ENCODE results near the gene CAMTA1. TPM values are rescaled to one million over a fixed set of nuclear protein-coding genes. Genes with fewer than 3 reads are reported as not detected.

The CAMTA1 gene
- total and polyA plus RNA-seq, 3 experiments from 2014 or later = 60.2 to 79.0 (median 61.7) TPM

- POLR2A ChIA-PET = interaction anchor here (0.7 kb wide), 1 partner anchor 1554 kb away, joined by 6 read pairs; no protein-coding TSS in a partner anchor
- H3K4me3 Mint-ChIP-seq = peak overlapping the region in 1 of 7 donors; percentile 66
- Histone ChIP-seq H3K4me3 (ENCODE audit: low read length) (no peak overlapping the region), H3K27me3 (ENCODE audit: insufficient read depth, low read length, poor library complexity, severe bottlenecking) (no peaks in the 10 kb centered on the region), H3K9me3 (ENCODE audit: low read length) (no peaks in the 10 kb centered on the region), H3K36me3 (ENCODE audit: insufficient read depth, low read length) (no peaks in the 10 kb centered on the region), H3K27ac (ENCODE audit: low read depth, low read length) (no peak overlapping the region), H3K4me1 (ENCODE audit: insufficient read depth, low read length) (no peaks in the 10 kb centered on the region)
- no peak for DNase-seq
- H3K27ac Mint-ChIP-seq = peak overlapping the region in 4 of 8 donors; percentile 11 to 73 (median 42)
- CTCF ChIA-PET = interaction anchor here (9.0 kb wide), 1 partner anchor 81 kb away, joined by 214 read pairs; no protein-coding TSS in a partner anchor
- H3K27me3 Mint-ChIP-seq = peaks cover 3 to 6% of the 10 kb centered on the region in 2 donors
- H3K36me3 Mint-ChIP-seq = no peaks in the 10 kb centered on the region
- H3K4me1 Mint-ChIP-seq = peaks cover 11 to 27% (median 21%) of the 10 kb centered on the region in 3 donors
- no peaks in the 10 kb centered on the region for H3K9me3 Mint-ChIP-seq
Measured at GRCh38 chr1:7747605-7748004, 962.4 kb downstream of the CAMTA1 start.

GRCh38 chr1:7749126-7749525, 963.9 kb downstream of the CAMTA1 start:
- CTCF ChIA-PET = interaction anchor here (9.0 kb wide), 1 partner anchor 82 kb away, joined by 214 read pairs; no protein-coding TSS in a partner anchor
- POLR2A ChIA-PET = no interaction called here
- H3K9me3 Mint-ChIP-seq = no peaks in the 10 kb centered on the region
- no peak overlapping the region for H3K4me3 Mint-ChIP-seq
- Histone ChIP-seq H3K9me3 (ENCODE audit: low read length) (no peaks in the 10 kb centered on the region), H3K4me3 (ENCODE audit: low read length) (no peak overlapping the region), H3K27me3 (ENCODE audit: insufficient read depth, low read length, poor library complexity, severe bottlenecking) (no peaks in the 10 kb centered on the region), H3K27ac (ENCODE audit: low read depth, low read length) (no peak overlapping the region), H3K36me3 (ENCODE audit: insufficient read depth, low read length) (no peaks in the 10 kb centered on the region), H3K4me1 (ENCODE audit: insufficient read depth, low read length) (peaks cover 4% of the 10 kb centered on the region)
- no peak overlapping the region for H3K27ac Mint-ChIP-seq
- no peak for DNase-seq
- H3K4me1 Mint-ChIP-seq = peaks cover 25 to 43% (median 36%) of the 10 kb centered on the region in 3 donors
- no peaks in the 10 kb centered on the region for H3K36me3 Mint-ChIP-seq
- peaks cover 3 to 4% of the 10 kb centered on the region in 2 donors for H3K27me3 Mint-ChIP-seq

- POLR2A ChIA-PET = interaction anchor here (0.6 kb wide), 1 partner anchor 16 kb away, joined by 3 read pairs; no protein-coding TSS in a partner anchor
- Mint-ChIP-seq H3K4me1 (peaks cover 27 to 45% (median 39%) of the 10 kb centered on the region in 3 donors), H3K9me3 (no peaks in the 10 kb centered on the region), H3K27me3 (peaks cover 4% of the 10 kb centered on the region in 2 donors), H3K27ac (peak overlapping the region in 2 of 8 donors; percentile 16 to 65), H3K4me3 (no peak overlapping the region), H3K36me3 (no peaks in the 10 kb centered on the region)
- Histone ChIP-seq H3K4me3 (ENCODE audit: low read length) (no peak overlapping the region), H3K36me3 (ENCODE audit: insufficient read depth, low read length) (no peaks in the 10 kb centered on the region), H3K27ac (ENCODE audit: low read depth, low read length) (no peak overlapping the region), H3K4me1 (ENCODE audit: insufficient read depth, low read length) (peaks cover 4% of the 10 kb centered on the region), H3K27me3 (ENCODE audit: insufficient read depth, low read length, poor library complexity, severe bottlenecking) (no peaks in the 10 kb centered on the region), H3K9me3 (ENCODE audit: low read length) (no peaks in the 10 kb centered on the region)
- no peak for DNase-seq
- CTCF ChIA-PET = interaction anchor here (1.5 to 9.0 kb wide), 4 partner anchors 9 to 84 kb away, joined by 3 to 214 read pairs (median 12); no protein-coding TSS in a partner anchor
Measured at GRCh38 chr1:7751174-7751573, 965.9 kb downstream of the CAMTA1 start.

GRCh38 chr1:7752512-7753417, 967.5 kb downstream of the CAMTA1 start:
- H3K9me3 ChIP-seq (ENCODE audit: low read length) = no peaks in the 10 kb centered on the region
- peak; percentile 11 to 64 (median 37) for DNase-seq
- Mint-ChIP-seq H3K27me3 (peaks cover 4 to 5% of the 10 kb centered on the region in 2 donors), H3K27ac (peak overlapping the region in 2 of 8 donors; percentile 16 to 54), H3K36me3 (no peaks in the 10 kb centered on the region), H3K4me3 (peak overlapping the region in 6 of 7 donors; percentile 33 to 71 (median 49)), H3K9me3 (no peaks in the 10 kb centered on the region), H3K4me1 (peaks cover 27 to 43% (median 39%) of the 10 kb centered on the region in 3 donors)
- no peaks in the 10 kb centered on the region for H3K36me3 ChIP-seq (ENCODE audit: insufficient read depth, low read length)
- H3K27ac ChIP-seq (ENCODE audit: low read depth, low read length) = no peak overlapping the region
- no peak overlapping the region for H3K4me3 ChIP-seq (ENCODE audit: low read length)
- CTCF ChIA-PET = interaction anchor here (0.9 to 9.0 kb wide), 20 partner anchors 9 to 195 kb away, joined by 3 to 214 read pairs (median 5); no protein-coding TSS in a partner anchor
- POLR2A ChIA-PET = interaction anchor here (0.7 kb wide), 1 partner anchor 84 kb away, joined by 3 read pairs; no protein-coding TSS in a partner anchor
- peaks cover 4% of the 10 kb centered on the region for H3K4me1 ChIP-seq (ENCODE audit: insufficient read depth, low read length)
- H3K27me3 ChIP-seq (ENCODE audit: insufficient read depth, low read length, poor library complexity, severe bottlenecking) = no peaks in the 10 kb centered on the region

- Mint-ChIP-seq H3K4me1 (peaks cover 26 to 39% (median 35%) of the 10 kb centered on the region in 3 donors), H3K27ac (peak overlapping the region in 1 of 8 donors; percentile 17), H3K36me3 (no peaks in the 10 kb centered on the region), H3K4me3 (peak overlapping the region in 3 of 7 donors; percentile 2 to 58 (median 17)), H3K9me3 (no peaks in the 10 kb centered on the region), H3K27me3 (peaks cover 4% of the 10 kb centered on the region in 2 donors)
- Histone ChIP-seq H3K27me3 (ENCODE audit: insufficient read depth, low read length, poor library complexity, severe bottlenecking) (no peaks in the 10 kb centered on the region), H3K4me1 (ENCODE audit: insufficient read depth, low read length) (peaks cover 4% of the 10 kb centered on the region), H3K27ac (ENCODE audit: low read depth, low read length) (no peak overlapping the region), H3K9me3 (ENCODE audit: low read length) (no peaks in the 10 kb centered on the region), H3K36me3 (ENCODE audit: insufficient read depth, low read length) (no peaks in the 10 kb centered on the region), H3K4me3 (ENCODE audit: low read length) (no peak overlapping the region)
- ChIA-PET CTCF (interaction anchor here (0.9 to 9.0 kb wide), 10 partner anchors 15 to 194 kb away, joined by 3 to 214 read pairs (median 4); no protein-coding TSS in a partner anchor), POLR2A (no interaction called here)
- DNase-seq = no peak
Measured at GRCh38 chr1:7753641-7754040, 968.4 kb downstream of the CAMTA1 start.

- Mint-ChIP-seq H3K4me3 (peak overlapping the region in 4 of 7 donors; percentile 2 to 58 (median 24)), H3K9me3 (no peaks in the 10 kb centered on the region), H3K27ac (peak overlapping the region in 4 of 8 donors; percentile 14 to 70 (median 31)), H3K27me3 (peaks cover 4% of the 10 kb centered on the region in 2 donors), H3K4me1 (peaks cover 26 to 39% (median 33%) of the 10 kb centered on the region in 3 donors), H3K36me3 (no peaks in the 10 kb centered on the region)
- POLR2A ChIA-PET = no interaction called here
- no peak for DNase-seq
- no peak overlapping the region for H3K4me3 ChIP-seq (ENCODE audit: low read length)
- CTCF ChIA-PET = interaction anchor here (2.2 to 9.0 kb wide), 4 partner anchors 14 to 150 kb away, joined by 4 to 214 read pairs (median 14); no protein-coding TSS in a partner anchor
- H3K36me3 ChIP-seq (ENCODE audit: insufficient read depth, low read length) = no peaks in the 10 kb centered on the region
- H3K27me3 ChIP-seq (ENCODE audit: insufficient read depth, low read length, poor library complexity, severe bottlenecking) = no peaks in the 10 kb centered on the region
- no peaks in the 10 kb centered on the region for H3K9me3 ChIP-seq (ENCODE audit: low read length)
- no peak overlapping the region for H3K27ac ChIP-seq (ENCODE audit: low read depth, low read length)
- peaks cover 4% of the 10 kb centered on the region for H3K4me1 ChIP-seq (ENCODE audit: insufficient read depth, low read length)
Measured at GRCh38 chr1:7754234-7754633, 969.0 kb downstream of the CAMTA1 start.

GRCh38 chr1:7755448-7755847, 970.2 kb downstream of the CAMTA1 start:
- Histone ChIP-seq H3K27ac (ENCODE audit: low read depth, low read length) (no peak overlapping the region), H3K27me3 (ENCODE audit: insufficient read depth, low read length, poor library complexity, severe bottlenecking) (no peaks in the 10 kb centered on the region), H3K36me3 (ENCODE audit: insufficient read depth, low read length) (no peaks in the 10 kb centered on the region), H3K4me3 (ENCODE audit: low read length) (no peak overlapping the region), H3K9me3 (ENCODE audit: low read length) (no peaks in the 10 kb centered on the region), H3K4me1 (ENCODE audit: insufficient read depth, low read length) (peaks cover 4% of the 10 kb centered on the region)
- H3K4me1 Mint-ChIP-seq = peaks cover 26 to 38% (median 33%) of the 10 kb centered on the region in 3 donors
- H3K36me3 Mint-ChIP-seq = no peaks in the 10 kb centered on the region
- H3K9me3 Mint-ChIP-seq = no peaks in the 10 kb centered on the region
- DNase-seq = no peak
- H3K27me3 Mint-ChIP-seq = peaks cover 4% of the 10 kb centered on the region in 2 donors
- CTCF ChIA-PET = interaction anchor here (9.0 kb wide), 1 partner anchor 89 kb away, joined by 214 read pairs; no protein-coding TSS in a partner anchor
- POLR2A ChIA-PET = no interaction called here
- H3K27ac Mint-ChIP-seq = no peak overlapping the region
- H3K4me3 Mint-ChIP-seq = peak overlapping the region in 1 of 7 donors; percentile 72

Measured in CD8-positive, alpha-beta memory T cell (primary cell).